NT2/D1 (cell line): Measurements from ENCODE around the gene DGKH.
"Not testable (repeated sequence)": the region's sequence is repeated elsewhere in the genome, so short reads cannot be mapped to it uniquely, and the experiment has no call there.

Source experiments
- DNase-seq: peaks from one replicate; pipeline ENCODE4 v3.0.0-alpha.2; 2011; ENCODE audit warnings: low read depth, low spot score
- H3K27me3 ChIP-seq: 2 replicates; pipeline ENCODE4 v1.6.0; 2011; ENCODE audit warnings: mild to moderate bottlenecking; ENCODE audit not compliant: insufficient read length, insufficient read depth
- H3K36me3 ChIP-seq: 2 replicates; pipeline ENCODE4 v1.6.1; 2011; ENCODE audit warnings: mild to moderate bottlenecking, low read length, mixed read lengths; ENCODE audit not compliant: insufficient read depth, insufficient read length
- H3K4me1 ChIP-seq: 2 replicates; pipeline ENCODE4 v1.5.1; 2011; ENCODE audit not compliant: insufficient read depth, insufficient read length
- H3K4me3 ChIP-seq: 2 replicates; pipeline ENCODE4 v1.5.1; 2011; ENCODE audit warnings: low read depth; ENCODE audit not compliant: insufficient read length
- H3K9ac ChIP-seq: 2 replicates; pipeline ENCODE4 v1.6.0; 2011; ENCODE audit warnings: low read depth; ENCODE audit not compliant: insufficient read length
- H3K9me3 ChIP-seq: 2 replicates; pipeline ENCODE4 v1.5.1; 2011; ENCODE audit warnings: mild to moderate bottlenecking, low read length; ENCODE audit not compliant: insufficient read depth
- SUZ12 ChIP-seq: IDR thresholded peaks from 2 replicates; pipeline ENCODE4 v1.6.1; 2011; ENCODE audit not compliant: insufficient read length, insufficient read depth; ENCODE audit errors: extremely low read depth
- YY1 ChIP-seq: IDR thresholded peaks from 2 replicates; pipeline ENCODE4 v1.6.1; 2011; ENCODE audit not compliant: insufficient read length, insufficient read depth
- ZNF274 ChIP-seq: IDR thresholded peaks from 2 replicates; pipeline ENCODE4 v1.6.1; 2011; ENCODE audit warnings: mild to moderate bottlenecking, low read depth, low read length

DGKH gene

GRCh38 chr13:42078128-42078808 lies 29.8 kb downstream of the DGKH start:
- Histone ChIP-seq H3K36me3 (no peaks in the 10 kb centered on the region), H3K27me3 (no peaks in the 10 kb centered on the region), H3K9me3 (no peaks in the 10 kb centered on the region), H3K4me3 (no peak overlapping the region), H3K9ac (no peak overlapping the region), H3K4me1 (no peaks in the 10 kb centered on the region)
- no peak for DNase-seq
- TF ChIP-seq YY1 (no peak), ZNF274 (no peak), SUZ12 (no peak)

GRCh38 chr13:42083138-42083770 lies 34.8 kb downstream of the DGKH start:
- DNase-seq, result no peak
- Histone ChIP-seq H3K4me3 (no peak overlapping the region), H3K36me3 (no peaks in the 10 kb centered on the region), H3K9me3 (no peaks in the 10 kb centered on the region), H3K9ac (no peak overlapping the region), H3K4me1 (no peaks in the 10 kb centered on the region), H3K27me3 (no peaks in the 10 kb centered on the region)
- TF ChIP-seq YY1 (no peak), ZNF274 (no peak), SUZ12 (no peak)

- Histone ChIP-seq H3K4me1 (no peaks in the 10 kb centered on the region), H3K36me3 (no peaks in the 10 kb centered on the region), H3K9me3 (no peaks in the 10 kb centered on the region), H3K4me3 (no peak overlapping the region), H3K27me3 (no peaks in the 10 kb centered on the region), H3K9ac (no peak overlapping the region)
- DNase-seq, result no peak
- TF ChIP-seq ZNF274, result no peak
- no peak for TF ChIP-seq SUZ12
These were observed 36.3 kb downstream of the DGKH start for GRCh38 chr13:42084722-42085121.

DNA sequence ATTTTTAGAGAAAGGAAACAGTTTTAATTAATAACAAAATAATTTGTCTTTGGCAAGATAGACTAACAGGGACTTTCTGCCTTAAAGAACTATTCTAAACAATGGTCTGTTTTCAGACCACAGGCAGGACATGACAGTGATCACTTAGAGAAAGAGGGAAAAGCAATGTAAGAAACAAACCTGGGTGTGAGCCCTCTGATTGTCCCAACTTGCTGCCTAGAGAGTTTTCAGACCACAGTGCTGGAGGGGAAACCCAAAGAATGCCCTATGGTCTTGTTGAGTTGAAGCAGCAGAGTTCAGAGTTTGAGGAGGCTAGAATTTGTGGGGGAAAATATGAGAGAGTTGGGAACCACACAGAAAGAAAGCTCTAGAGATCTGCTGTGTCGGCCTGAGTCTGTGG lies 38.1 kb downstream of the DGKH start:
- no peaks in the 10 kb centered on the region for H3K36me3 ChIP-seq
- H3K9me3 ChIP-seq, result no peaks in the 10 kb centered on the region
- H3K4me1 ChIP-seq, result no peaks in the 10 kb centered on the region
- H3K4me3 ChIP-seq, result no peak overlapping the region
- no peak for TF ChIP-seq ZNF274
- TF ChIP-seq SUZ12, result no peak
- no peak for TF ChIP-seq YY1
- no peak for DNase-seq
- no peaks in the 10 kb centered on the region for H3K27me3 ChIP-seq
- no peak overlapping the region for H3K9ac ChIP-seq

DNA sequence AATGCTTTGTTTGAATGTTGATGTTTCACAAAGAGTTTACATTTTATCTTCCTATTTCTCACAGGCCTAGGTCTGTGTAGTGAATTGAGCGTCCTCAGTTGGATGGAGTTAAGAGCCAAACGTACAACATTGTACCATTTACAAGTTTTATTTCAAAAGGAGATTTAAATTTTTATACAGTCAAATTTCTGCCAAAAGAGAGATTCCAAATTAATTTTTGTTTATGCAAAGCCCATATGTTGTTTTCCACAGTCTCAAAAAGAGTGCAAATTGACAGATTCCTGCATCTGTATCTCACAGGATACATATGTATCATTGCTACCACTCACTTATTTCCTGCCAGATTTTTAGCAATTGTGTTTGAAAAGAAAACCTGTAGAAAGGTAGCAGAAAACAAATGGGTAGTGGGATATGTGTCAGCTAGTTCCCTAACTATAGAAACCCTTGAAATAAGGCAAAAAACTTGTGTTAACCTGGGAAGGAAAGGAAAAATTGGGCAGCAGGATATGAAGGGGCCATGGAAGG lies 46.1 kb downstream of the DGKH start:
- Histone ChIP-seq H3K9ac (no peak overlapping the region), H3K9me3 (no peaks in the 10 kb centered on the region), H3K4me3 (no peak overlapping the region), H3K27me3 (no peaks in the 10 kb centered on the region), H3K4me1 (no peaks in the 10 kb centered on the region), H3K36me3 (no peaks in the 10 kb centered on the region)
- no peak for TF ChIP-seq YY1
- TF ChIP-seq SUZ12, result no peak
- TF ChIP-seq ZNF274, result no peak
- no peak for DNase-seq

GRCh38 chr13:42096222-42096621 lies 47.8 kb downstream of the DGKH start:
- not testable (repeated sequence) for H3K36me3 ChIP-seq, DNase-seq, H3K27me3 ChIP-seq, H3K4me3 ChIP-seq, H3K4me1 ChIP-seq, H3K9me3 ChIP-seq, H3K9ac ChIP-seq

DNA sequence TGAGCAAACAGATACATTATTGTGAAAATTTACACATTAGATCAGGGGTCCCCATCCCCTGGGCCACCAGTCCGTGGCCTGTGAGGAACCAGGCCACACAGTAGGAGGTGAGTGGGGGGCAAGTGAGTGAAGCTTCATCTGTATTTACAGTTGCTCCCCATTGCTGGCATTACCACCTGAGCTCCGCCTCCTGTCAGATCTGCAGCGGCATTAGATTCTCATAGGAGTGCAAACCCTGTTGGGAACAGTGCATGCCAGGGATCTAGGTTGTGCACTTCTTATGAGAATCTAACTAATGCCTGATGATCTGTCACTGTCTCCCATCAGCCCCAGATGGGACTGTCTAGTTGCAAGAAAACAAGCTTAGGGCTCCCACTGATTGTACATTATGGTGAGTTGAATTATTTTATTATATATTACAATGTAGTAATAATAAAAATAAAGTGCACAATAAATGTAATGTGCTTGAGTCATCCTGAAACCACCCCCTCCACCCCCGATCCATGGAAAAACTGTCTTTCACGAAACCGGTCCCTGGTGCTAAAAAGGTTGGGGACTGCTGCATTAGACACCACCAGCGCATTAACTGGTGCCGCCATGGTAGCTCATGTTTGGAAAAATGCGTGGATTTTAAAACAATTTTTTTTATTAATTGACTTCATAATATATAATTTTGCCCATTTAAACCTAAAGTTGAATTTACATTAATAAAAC lies 51.7 kb downstream of the DGKH start:
- Histone ChIP-seq H3K36me3 (no peaks in the 10 kb centered on the region), H3K9me3 (no peaks in the 10 kb centered on the region; the same call in 1 of the 2 replicates), H3K9ac (no peak overlapping the region), H3K4me1 (no peaks in the 10 kb centered on the region), H3K27me3 (no peaks in the 10 kb centered on the region), H3K4me3 (no peak overlapping the region)
- no peak for TF ChIP-seq YY1
- no peak for TF ChIP-seq SUZ12
- no peak for TF ChIP-seq ZNF274
- no peak for DNase-seq
